Erythroblast (primary cell): Measurements from ENCODE around the gene S100A14.
"Not testable (repeated sequence)": the region's sequence is repeated elsewhere in the genome, so short reads cannot be mapped to it uniquely, and the experiment has no call there.

Experiments
- GATA1 ChIP-seq: IDR thresholded peaks from 2 replicates; pipeline ENCODE4 v1.6.1; 2011; ENCODE audit warnings: low read depth, mild to moderate bottlenecking, control low read depth, low read length, moderate library complexity
- POLR2A ChIP-seq: IDR thresholded peaks from 2 replicates; pipeline ENCODE4 v1.6.1; 2011; ENCODE audit warnings: mild to moderate bottlenecking, low read length

DNA sequence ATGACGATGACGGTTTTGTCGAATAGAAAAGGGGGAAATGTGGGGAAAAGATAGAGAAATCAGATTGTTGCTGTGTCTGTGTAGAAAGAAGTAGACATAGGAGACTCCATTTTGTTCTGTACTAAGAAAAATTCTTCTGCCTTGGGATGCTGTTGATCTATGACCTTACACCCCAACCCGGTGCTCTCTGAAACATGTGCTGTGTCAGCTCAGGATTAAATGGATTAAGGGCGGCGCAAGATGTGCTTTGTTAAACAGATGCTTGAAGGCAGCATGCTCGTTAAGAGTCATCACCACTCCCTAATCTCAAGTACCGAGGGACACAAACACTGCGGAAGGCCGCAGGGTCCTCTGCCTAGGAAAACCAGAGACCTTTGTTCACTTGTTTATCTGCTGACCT is 40.6 kb downstream of the S100A14 start:
- not testable (repeated sequence) for TF ChIP-seq GATA1, POLR2A
